ENCODE measurements around the gene LAMB2.

- no peak for TF ChIP-seq CTCF (IDR thresholded peaks at IDR 0.05)
- TF ChIP-seq POLR2A (IDR thresholded peaks at IDR 0.05): no peak
These were observed 20.6 kb downstream of the LAMB2 start for GRCh38 chr3:49112262-49112661.
